Adipocyte (in vitro differentiated cells): ENCODE data around the gene AMBP.
A peak's percentile ranks its signal among the peaks of the same experiment; 100 is the strongest.

Experiments
- DNase-seq: peaks from one replicate; pipeline ENCODE4 v3.0.0-alpha.2; 2015; ENCODE audit warnings: low read depth
- H3K27me3 ChIP-seq: replicated peaks from 2 replicates; pipeline ENCODE4 v1.7.0; 2013; ENCODE audit warnings: mild to moderate bottlenecking, low read length, moderate library complexity; ENCODE audit not compliant: control insufficient read depth, insufficient read depth
- H3K36me3 ChIP-seq: 2 replicates; pipeline ENCODE4 v1.7.0; 2013; ENCODE audit warnings: low read length, mild to moderate bottlenecking, moderate library complexity; ENCODE audit not compliant: control insufficient read depth, insufficient read depth, severe bottlenecking
- H3K4me1 ChIP-seq: 2 replicates; pipeline ENCODE4 v1.7.0; 2013; ENCODE audit warnings: mild to moderate bottlenecking, low read length, moderate library complexity; ENCODE audit not compliant: control insufficient read depth, insufficient read depth
- H3K4me3 ChIP-seq: 2 replicates; pipeline ENCODE4 v1.7.0; 2013; ENCODE audit warnings: mild to moderate bottlenecking, low read length, moderate library complexity
- H3K9ac ChIP-seq: 2 replicates; pipeline ENCODE4 v1.7.0; 2013; ENCODE audit warnings: mild to moderate bottlenecking, low read length, moderate library complexity
- H3K9me3 ChIP-seq: 2 replicates; pipeline ENCODE4 v1.7.0; 2013; ENCODE audit warnings: mild to moderate bottlenecking, low read length, moderate library complexity; ENCODE audit not compliant: control insufficient read depth

AMBP gene

GRCh38 chr9:114039484-114039883, 38.6 kb downstream of the AMBP start:
- H3K4me3 ChIP-seq, result no peak overlapping the region
- no peaks in the 10 kb centered on the region for H3K27me3 ChIP-seq
- H3K4me1 ChIP-seq, result no peaks in the 10 kb centered on the region
- H3K9ac ChIP-seq, result no peak overlapping the region
- H3K36me3 ChIP-seq, result peaks cover 50% of the 10 kb centered on the region
- H3K9me3 ChIP-seq, result peaks cover 14% of the 10 kb centered on the region
- DNase-seq, result no peak

DNA sequence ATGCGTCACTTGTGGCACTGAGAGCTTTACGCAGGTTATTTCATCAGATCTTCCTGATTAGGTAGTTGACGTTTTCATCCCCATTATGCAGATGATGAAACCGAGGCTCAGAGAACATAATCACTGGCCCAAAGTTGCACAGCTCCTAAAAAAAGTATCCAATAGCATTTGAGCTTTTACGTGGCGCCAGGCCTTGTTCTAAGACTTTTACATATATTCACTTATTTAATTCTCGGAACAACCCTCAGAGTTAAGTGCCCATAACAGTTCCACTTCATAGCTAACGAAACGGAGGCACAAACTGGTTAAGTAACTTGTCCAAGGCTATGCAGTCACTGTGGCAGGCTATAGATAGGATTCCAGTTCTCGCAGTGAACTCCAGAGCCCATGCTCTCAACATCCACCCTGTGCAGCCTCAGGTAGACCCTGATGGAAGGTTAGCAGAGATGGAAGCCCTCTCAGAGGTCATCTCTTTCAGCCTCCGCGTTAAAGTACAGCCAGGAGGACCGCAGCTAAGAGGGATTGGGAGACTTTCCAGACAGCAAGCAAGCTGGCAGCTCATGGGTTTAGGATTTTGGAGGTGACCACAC, 39.3 kb downstream of the AMBP start:
- H3K4me1 ChIP-seq, result no peaks in the 10 kb centered on the region
- peaks cover 55% of the 10 kb centered on the region for H3K36me3 ChIP-seq
- H3K9me3 ChIP-seq, result peaks cover 13% of the 10 kb centered on the region
- no peaks in the 10 kb centered on the region for H3K27me3 ChIP-seq
- DNase-seq, result no peak
- H3K9ac ChIP-seq, result no peak overlapping the region
- no peak overlapping the region for H3K4me3 ChIP-seq

GRCh38 chr9:114037961-114038723, 40.0 kb downstream of the AMBP start:
- peak; percentile 46 for DNase-seq
- H3K4me3 ChIP-seq, result no peak overlapping the region
- no peaks in the 10 kb centered on the region for H3K4me1 ChIP-seq
- H3K9ac ChIP-seq, result no peak overlapping the region
- peaks cover 6% of the 10 kb centered on the region for H3K9me3 ChIP-seq
- no peaks in the 10 kb centered on the region for H3K27me3 ChIP-seq
- H3K36me3 ChIP-seq, result peaks cover 54% of the 10 kb centered on the region

GRCh38 chr9:114037249-114037648, 40.9 kb downstream of the AMBP start:
- Histone ChIP-seq H3K36me3 (peaks cover 51% of the 10 kb centered on the region), H3K9ac (no peak overlapping the region), H3K9me3 (peaks cover 5% of the 10 kb centered on the region), H3K4me1 (no peaks in the 10 kb centered on the region), H3K4me3 (no peak overlapping the region), H3K27me3 (no peaks in the 10 kb centered on the region)
- no peak for DNase-seq

DNA sequence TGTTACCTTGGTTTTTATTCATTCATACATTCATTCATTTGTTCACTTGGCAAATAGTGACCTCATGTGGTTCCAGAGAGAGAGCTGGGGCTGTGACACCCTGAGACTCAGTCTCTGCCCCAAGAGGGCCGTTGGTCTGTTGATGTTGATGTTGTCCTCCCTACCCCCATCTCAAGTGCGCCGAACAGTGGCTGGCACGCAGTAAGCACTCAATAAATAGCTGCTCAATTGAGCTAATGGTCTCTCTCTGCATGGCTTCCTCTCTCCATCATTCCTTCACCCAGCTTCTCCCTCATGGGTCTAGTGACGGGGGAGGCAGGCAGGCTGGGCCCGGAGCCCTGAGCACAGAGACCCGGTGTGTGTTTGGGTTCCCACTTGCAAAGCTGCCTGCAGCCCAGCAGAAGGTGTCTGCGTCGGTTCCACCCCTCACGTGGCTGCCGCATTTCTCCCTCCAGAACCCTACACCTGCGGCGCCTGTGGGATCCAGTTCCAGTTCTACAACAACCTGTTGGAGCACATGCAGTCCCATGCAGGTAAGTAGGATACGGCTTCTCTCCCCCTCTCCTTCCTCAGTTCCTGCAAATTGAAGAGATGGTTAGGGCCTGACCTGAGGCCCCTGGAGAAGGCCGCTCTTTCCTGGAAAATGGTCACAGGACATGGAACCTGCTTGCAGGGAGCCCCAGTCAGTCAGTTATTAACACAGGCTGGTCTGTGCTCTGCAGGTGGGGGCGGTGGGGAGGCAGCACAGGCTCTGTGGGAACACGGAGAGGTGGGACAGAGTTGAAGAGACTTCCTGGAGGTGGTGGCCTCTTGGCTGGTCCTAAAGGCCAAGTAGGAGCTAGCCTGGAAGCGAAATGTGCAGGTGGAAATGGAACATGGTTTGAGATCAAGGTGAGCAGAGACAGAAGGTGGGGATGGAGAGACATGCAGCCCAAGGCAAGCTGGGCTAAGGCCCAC, 42.0 kb downstream of the AMBP start:
- no peak for DNase-seq
- Histone ChIP-seq H3K9me3 (peaks cover 5% of the 10 kb centered on the region), H3K36me3 (peaks cover 46% of the 10 kb centered on the region), H3K4me3 (no peak overlapping the region), H3K4me1 (no peaks in the 10 kb centered on the region), H3K9ac (no peak overlapping the region), H3K27me3 (no peaks in the 10 kb centered on the region)

- Histone ChIP-seq H3K4me3 (no peak overlapping the region), H3K9ac (no peak overlapping the region), H3K27me3 (no peaks in the 10 kb centered on the region), H3K9me3 (peaks cover 5% of the 10 kb centered on the region), H3K36me3 (peaks cover 46% of the 10 kb centered on the region), H3K4me1 (no peaks in the 10 kb centered on the region)
- no peak for DNase-seq
Measured at GRCh38 chr9:114035221-114035844, 42.8 kb downstream of the AMBP start.

DNA sequence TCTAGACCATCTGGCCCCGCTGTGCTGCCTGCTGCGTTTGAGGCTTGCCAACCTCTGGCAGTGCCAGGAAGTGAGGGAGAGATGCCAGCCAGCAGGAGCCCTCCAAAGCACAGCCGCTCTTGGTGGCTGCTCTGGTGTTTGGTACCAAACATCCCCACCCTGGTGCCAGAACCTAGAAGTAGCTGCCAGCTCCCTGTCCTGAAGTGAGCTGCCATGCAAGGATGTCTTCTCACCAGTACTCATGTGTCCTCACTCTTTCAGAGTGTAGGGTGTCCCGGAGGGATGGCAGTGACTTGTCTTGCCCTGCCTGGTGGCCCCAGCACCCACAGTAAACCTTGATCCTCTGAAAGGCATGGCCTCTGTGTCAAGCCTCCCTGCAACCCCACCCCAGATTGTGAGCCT, 43.4 kb downstream of the AMBP start:
- H3K36me3 ChIP-seq, result peaks cover 46% of the 10 kb centered on the region

DNA sequence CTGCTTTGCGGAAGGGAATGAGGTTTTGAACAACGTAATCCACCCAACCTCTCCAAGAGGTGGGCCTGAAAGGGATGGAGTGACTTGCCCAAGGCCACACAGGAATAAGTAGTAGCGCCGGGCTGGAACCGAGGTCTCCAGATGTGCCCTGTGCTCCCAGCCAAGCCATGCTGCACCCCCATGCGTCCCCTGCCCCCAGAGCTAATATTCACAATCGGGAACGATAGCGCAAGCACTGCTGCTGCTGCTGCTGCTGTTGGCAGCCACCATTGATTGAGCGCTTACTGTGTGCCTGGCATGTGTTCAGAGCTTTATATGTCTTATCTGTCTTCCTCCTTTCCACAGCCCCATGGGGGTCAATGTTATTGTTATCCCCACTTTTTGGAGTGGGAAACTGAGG, 43.9 kb downstream of the AMBP start:
- Histone ChIP-seq H3K4me1 (no peaks in the 10 kb centered on the region), H3K27me3 (no peaks in the 10 kb centered on the region), H3K4me3 (no peak overlapping the region), H3K9me3 (peaks cover 5% of the 10 kb centered on the region), H3K9ac (no peak overlapping the region), H3K36me3 (peaks cover 46% of the 10 kb centered on the region)
- no peak for DNase-seq

More for the DNA sequence above, 43.4 kb downstream of the AMBP start:
- no peaks in the 10 kb centered on the region for H3K4me1 ChIP-seq
- H3K4me3 ChIP-seq, result no peak overlapping the region
- no peak overlapping the region for H3K9ac ChIP-seq
- no peak for DNase-seq
- no peaks in the 10 kb centered on the region for H3K27me3 ChIP-seq
- H3K9me3 ChIP-seq, result peaks cover 5% of the 10 kb centered on the region

- no peaks in the 10 kb centered on the region for H3K4me1 ChIP-seq
- H3K9ac ChIP-seq, result no peak overlapping the region
- H3K36me3 ChIP-seq, result peaks cover 45% of the 10 kb centered on the region
- peak; percentile 35 for DNase-seq
- H3K27me3 ChIP-seq, result no peaks in the 10 kb centered on the region
- H3K9me3 ChIP-seq, result peaks cover 5% of the 10 kb centered on the region
- no peak overlapping the region for H3K4me3 ChIP-seq
Measured at GRCh38 chr9:114033397-114034103, 44.5 kb downstream of the AMBP start.

- Histone ChIP-seq H3K4me1 (no peaks in the 10 kb centered on the region), H3K36me3 (peaks cover 37% of the 10 kb centered on the region), H3K9me3 (peaks cover 4% of the 10 kb centered on the region), H3K27me3 (no peaks in the 10 kb centered on the region), H3K9ac (no peak overlapping the region), H3K4me3 (no peak overlapping the region)
- DNase-seq, result no peak
Measured at GRCh38 chr9:114031948-114032840, 45.9 kb downstream of the AMBP start.
